Measurements from ENCODE around the gene ECHDC3. TPM values are rescaled to one million over a fixed set of nuclear protein-coding genes. Genes with fewer than 3 reads are reported as not detected.

ECHDC3 gene
- total RNA-seq, 4 donors from 2014 or later = 137 to 711 (median 391) TPM

- TF ChIP-seq CTCF (IDR thresholded peaks at IDR 0.05; ENCODE audit: low read depth) = no peak
These were observed 41.6 kb upstream of the ECHDC3 start for GRCh38 chr10:11700539-11700938.

DNA sequence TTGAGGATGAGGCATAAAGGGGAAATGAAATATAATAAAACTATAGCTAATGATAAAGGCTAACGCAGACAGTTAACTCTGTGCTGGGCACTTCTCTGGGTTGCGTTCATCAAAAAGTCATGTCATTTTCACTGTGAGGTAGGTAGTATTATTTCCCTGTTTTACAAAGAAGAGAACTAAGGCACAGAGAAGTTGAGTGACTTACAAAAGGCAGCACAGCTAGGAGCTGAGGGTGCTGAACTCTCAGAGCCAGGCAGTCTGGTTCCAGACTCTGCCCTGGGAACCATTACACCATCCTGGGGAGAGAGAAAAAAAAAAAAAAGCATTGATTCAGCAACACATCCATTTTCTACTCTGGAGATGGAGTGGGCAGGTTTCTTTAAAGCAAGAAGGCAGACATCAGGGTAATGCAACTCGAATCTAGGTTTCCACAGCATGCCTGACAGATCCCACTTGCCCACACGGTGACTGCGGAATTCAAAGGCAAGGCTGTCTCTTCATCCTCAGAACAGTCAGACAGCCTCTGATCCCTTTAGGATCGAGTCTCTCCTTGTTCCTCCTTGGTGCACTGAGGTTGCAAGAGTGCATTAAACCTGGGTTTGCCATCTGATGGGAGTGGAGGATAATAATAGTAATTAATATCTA lies 40.6 kb upstream of the ECHDC3 start:
- no peak for TF ChIP-seq CTCF (IDR thresholded peaks at IDR 0.05; ENCODE audit: low read depth)

- no peak for TF ChIP-seq CTCF (IDR thresholded peaks at IDR 0.05; ENCODE audit: low read depth)
These were observed 39.9 kb upstream of the ECHDC3 start for GRCh38 chr10:11702264-11702663.

DNA sequence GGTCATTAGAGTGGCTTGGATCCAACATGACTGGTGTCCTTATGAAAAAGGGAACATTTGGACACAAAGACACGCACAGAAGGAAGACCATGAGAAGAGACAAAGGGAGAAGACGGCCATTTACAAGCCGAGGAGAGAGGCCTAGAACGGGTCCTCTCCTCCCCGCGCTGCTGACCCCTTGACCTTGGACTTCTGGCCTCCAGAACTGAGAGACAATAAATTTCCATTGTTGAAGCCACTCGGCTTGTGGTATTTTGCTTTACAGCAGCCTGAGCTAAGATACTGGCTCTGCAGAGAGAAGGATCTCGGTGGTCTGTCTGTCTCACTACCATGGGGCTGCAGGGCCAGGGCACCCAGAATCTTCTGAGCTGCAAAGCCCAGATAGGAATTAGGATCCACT lies 38.1 kb upstream of the ECHDC3 start:
- no peak for TF ChIP-seq CTCF (IDR thresholded peaks at IDR 0.05; ENCODE audit: low read depth)

DNA sequence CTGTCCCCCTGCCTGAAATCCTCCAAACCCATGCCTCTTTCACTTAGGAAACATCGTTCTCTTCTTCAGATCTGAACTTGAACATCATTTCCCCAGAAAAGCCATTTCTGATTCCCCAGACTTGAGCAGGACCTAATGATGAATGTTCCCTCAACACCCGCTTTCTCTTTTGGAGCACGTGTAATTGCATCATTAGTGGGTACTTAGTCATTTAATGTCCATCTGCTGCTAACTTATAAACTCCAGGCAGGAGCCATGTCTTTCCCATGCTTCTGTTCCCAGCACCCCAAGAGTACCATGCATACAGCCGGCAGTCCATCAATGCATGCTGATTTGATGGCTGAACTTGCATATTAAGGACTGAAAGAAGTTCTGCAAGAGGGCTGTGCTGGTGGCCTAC lies 36.5 kb upstream of the ECHDC3 start:
- TF ChIP-seq CTCF (IDR thresholded peaks at IDR 0.05; ENCODE audit: low read depth) = no peak

GRCh38 chr10:11706895-11707567 lies 35.2 kb upstream of the ECHDC3 start:
- no peak for TF ChIP-seq CTCF (IDR thresholded peaks at IDR 0.05; ENCODE audit: low read depth)

DNA sequence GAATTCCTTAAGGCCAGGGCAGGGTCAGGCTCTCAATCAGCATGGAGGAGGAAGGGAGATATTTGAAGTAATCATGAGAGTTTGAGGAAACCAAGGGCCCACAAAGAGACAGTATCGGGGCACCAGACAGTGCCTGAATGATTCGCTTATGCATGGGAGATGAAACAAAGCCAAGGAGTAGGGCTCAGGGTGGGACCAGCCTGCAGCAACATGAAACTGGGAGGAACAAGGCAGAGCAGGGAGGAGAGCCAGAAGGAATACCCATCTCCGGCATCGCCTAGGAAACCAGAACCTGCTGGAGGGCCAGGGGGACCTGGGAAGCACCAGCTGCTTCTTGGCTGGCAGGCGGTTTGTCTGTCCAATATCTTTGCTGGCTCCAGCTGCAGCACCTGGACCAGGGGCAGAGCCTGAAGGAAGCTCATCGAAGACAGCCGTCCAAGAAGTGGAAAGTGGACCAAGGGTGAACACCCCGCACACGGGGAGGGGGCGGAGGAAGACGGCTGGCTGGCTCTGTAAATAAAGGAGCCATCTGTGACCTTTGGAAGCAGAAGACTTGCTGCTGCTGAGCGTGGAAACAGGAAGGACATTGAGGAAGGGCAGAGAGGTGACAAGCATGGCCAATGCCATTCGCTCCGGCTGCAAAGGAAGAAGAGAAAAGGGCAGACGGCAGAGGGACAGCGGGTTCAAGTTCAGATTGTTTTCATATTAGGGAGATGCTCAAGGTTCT lies 34.4 kb upstream of the ECHDC3 start:
- no peak for TF ChIP-seq CTCF (IDR thresholded peaks at IDR 0.05; ENCODE audit: low read depth)
